Progenitor cell of endocrine pancreas (in vitro differentiated cells): ENCODE results near the gene CHCT1. TPM values are rescaled to one million over a fixed set of nuclear protein-coding genes. Genes with fewer than 3 reads are reported as not detected.

ENCODE experiments used
- DNase-seq: peaks from one replicate; pipeline ENCODE4 v3.0.0; 2021; ENCODE audit warnings: low spot score; ENCODE audit not compliant: unreplicated experiment
- H3K27ac Mint-ChIP-seq: 2 replicates; pipeline ENCODE4 v1.8.0; 2021; ENCODE audit warnings: mild to moderate bottlenecking, moderate library complexity, mixed read lengths
- H3K27me3 Mint-ChIP-seq: 2 replicates; pipeline ENCODE4 v1.8.0; 2021; ENCODE audit warnings: mixed read lengths
- H3K36me3 Mint-ChIP-seq: 2 replicates; pipeline ENCODE4 v1.8.0; 2022; ENCODE audit warnings: mixed read lengths; ENCODE audit not compliant: insufficient read depth
- H3K4me1 Mint-ChIP-seq: 2 replicates; pipeline ENCODE4 v1.8.0; 2021; ENCODE audit warnings: low read depth, mixed read lengths
- H3K4me3 Mint-ChIP-seq: 2 replicates; pipeline ENCODE4 v1.8.0; 2021; ENCODE audit warnings: low read depth, mild to moderate bottlenecking, moderate library complexity, mixed read lengths
- H3K9me3 Mint-ChIP-seq: 2 replicates; pipeline ENCODE4 v1.8.0; 2021; ENCODE audit warnings: low read depth, mixed read lengths
- total RNA-seq: library from RNA; stranded (reverse); gene quantifications from 2 replicates; pipeline ENCODE4 v1.2.1, GENCODE V29; 2021
- TF ChIP-seq, protein P1 (sequence below): fragments of 200-600 bp; sonication (generic); IDR thresholded peaks from one replicate; pipeline ENCODE4 v1.5.0; 2021; ENCODE audit warnings: antibody characterized with exemption, mild to moderate bottlenecking; ENCODE audit not compliant: unreplicated experiment

The CHCT1 gene
- total RNA-seq, 1 donor from 2014 or later: not detected

DNA sequence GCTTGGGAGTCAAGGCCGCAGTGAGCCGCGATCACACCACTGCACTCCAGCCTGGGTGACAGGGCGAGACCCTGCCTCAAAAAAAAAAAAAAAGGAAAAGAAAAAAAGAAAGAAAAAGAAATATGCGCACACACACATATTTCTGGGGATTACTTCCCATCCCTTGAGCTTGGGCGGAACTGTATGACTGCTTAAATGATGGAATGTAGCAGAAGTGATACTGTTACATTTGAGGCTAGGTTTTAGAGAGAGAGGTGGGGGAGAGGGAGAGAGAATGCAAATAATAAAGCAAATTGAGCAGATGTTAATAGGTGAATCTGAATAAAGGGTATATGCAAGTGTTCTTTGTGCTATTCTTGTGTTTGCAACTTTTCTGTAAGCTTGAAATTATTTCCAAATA, 18.3 kb upstream of the CHCT1 start:
- Mint-ChIP-seq H3K36me3 (no peaks in the 10 kb centered on the region), H3K27ac (no peak overlapping the region), H3K9me3 (no peaks in the 10 kb centered on the region), H3K4me3 (no peak overlapping the region), H3K27me3 (no peaks in the 10 kb centered on the region), H3K4me1 (no peaks in the 10 kb centered on the region)
- TF ChIP-seq, protein P1, sequence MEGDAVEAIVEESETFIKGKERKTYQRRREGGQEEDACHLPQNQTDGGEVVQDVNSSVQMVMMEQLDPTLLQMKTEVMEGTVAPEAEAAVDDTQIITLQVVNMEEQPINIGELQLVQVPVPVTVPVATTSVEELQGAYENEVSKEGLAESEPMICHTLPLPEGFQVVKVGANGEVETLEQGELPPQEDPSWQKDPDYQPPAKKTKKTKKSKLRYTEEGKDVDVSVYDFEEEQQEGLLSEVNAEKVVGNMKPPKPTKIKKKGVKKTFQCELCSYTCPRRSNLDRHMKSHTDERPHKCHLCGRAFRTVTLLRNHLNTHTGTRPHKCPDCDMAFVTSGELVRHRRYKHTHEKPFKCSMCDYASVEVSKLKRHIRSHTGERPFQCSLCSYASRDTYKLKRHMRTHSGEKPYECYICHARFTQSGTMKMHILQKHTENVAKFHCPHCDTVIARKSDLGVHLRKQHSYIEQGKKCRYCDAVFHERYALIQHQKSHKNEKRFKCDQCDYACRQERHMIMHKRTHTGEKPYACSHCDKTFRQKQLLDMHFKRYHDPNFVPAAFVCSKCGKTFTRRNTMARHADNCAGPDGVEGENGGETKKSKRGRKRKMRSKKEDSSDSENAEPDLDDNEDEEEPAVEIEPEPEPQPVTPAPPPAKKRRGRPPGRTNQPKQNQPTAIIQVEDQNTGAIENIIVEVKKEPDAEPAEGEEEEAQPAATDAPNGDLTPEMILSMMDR: no peak
- no peak for DNase-seq

GRCh38 chr17:60406887-60407286, 15.4 kb upstream of the CHCT1 start:
- TF ChIP-seq, protein P1: no peak
- Mint-ChIP-seq H3K4me1 (no peaks in the 10 kb centered on the region), H3K9me3 (no peaks in the 10 kb centered on the region), H3K4me3 (no peak overlapping the region), H3K36me3 (no peaks in the 10 kb centered on the region), H3K27me3 (no peaks in the 10 kb centered on the region), H3K27ac (no peak overlapping the region)
- no peak for DNase-seq

GRCh38 chr17:60410001-60410400, 12.3 kb upstream of the CHCT1 start:
- no peaks in the 10 kb centered on the region for H3K9me3 Mint-ChIP-seq
- H3K27ac Mint-ChIP-seq: no peak overlapping the region
- TF ChIP-seq, protein P1: no peak
- no peak overlapping the region for H3K4me3 Mint-ChIP-seq
- H3K36me3 Mint-ChIP-seq: no peaks in the 10 kb centered on the region
- DNase-seq: no peak
- H3K4me1 Mint-ChIP-seq: no peaks in the 10 kb centered on the region
- no peaks in the 10 kb centered on the region for H3K27me3 Mint-ChIP-seq

GRCh38 chr17:60412701-60413100, 9.6 kb upstream of the CHCT1 start:
- no peak overlapping the region for H3K27ac Mint-ChIP-seq
- DNase-seq: no peak
- H3K36me3 Mint-ChIP-seq: no peaks in the 10 kb centered on the region
- H3K27me3 Mint-ChIP-seq: no peaks in the 10 kb centered on the region
- no peak overlapping the region for H3K4me3 Mint-ChIP-seq
- TF ChIP-seq, protein P1: no peak
- H3K9me3 Mint-ChIP-seq: no peaks in the 10 kb centered on the region
- H3K4me1 Mint-ChIP-seq: no peaks in the 10 kb centered on the region

- DNase-seq: no peak
- Mint-ChIP-seq H3K27ac (no peak overlapping the region), H3K36me3 (no peaks in the 10 kb centered on the region), H3K4me3 (no peak overlapping the region), H3K9me3 (no peaks in the 10 kb centered on the region), H3K4me1 (no peaks in the 10 kb centered on the region), H3K27me3 (no peaks in the 10 kb centered on the region)
- TF ChIP-seq, protein P1: no peak
These were observed 7.1 kb upstream of the CHCT1 start for GRCh38 chr17:60415146-60415545.
